A673 (cell line): Measurements from ENCODE around the gene GNAT2.

Experiments
- EZH2 ChIP-seq: fragments of 200-600 bp; sonication (generic); IDR thresholded peaks from 2 replicates; pipeline ENCODE4 v1.6.1; 2017; ENCODE audit warnings: borderline replicate concordance, low read depth, mild to moderate bottlenecking, mixed read lengths, antibody characterized with exemption, low read length; ENCODE audit not compliant: poor library complexity, severe bottlenecking
- TF ChIP-seq, protein P1 (sequence below): fragments of 300-800, 200-600 bp; sonication (generic); conservative IDR thresholded peaks from 2 replicates; pipeline ENCODE4 v1.5.1; 2017; ENCODE audit warnings: low read depth, mild to moderate bottlenecking, antibody characterized with exemption, low read length, moderate library complexity, mixed read lengths

DNA sequence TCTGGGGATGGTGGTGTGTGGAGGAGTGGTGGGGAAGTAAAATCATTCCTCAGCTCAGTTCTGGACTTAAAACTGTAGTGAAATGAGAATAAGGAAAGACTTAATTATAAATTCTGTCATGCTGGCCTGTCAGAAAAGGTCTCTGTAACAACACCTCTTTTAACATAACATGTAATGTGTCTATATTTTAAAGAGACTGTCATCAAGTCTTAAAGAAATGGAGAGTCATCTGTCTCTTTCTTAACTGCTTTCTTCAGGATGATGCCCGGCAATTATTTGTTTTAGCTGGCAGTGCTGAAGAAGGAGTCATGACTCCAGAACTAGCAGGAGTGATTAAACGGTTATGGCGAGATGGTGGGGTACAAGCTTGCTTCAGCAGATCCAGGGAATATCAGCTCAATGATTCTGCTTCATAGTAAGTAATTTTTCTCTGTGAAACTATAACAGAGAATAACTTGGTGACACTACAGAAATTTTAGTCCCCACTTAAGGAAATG lies 40.4 kb downstream of the GNAT2 start:
- TF ChIP-seq, protein P1, sequence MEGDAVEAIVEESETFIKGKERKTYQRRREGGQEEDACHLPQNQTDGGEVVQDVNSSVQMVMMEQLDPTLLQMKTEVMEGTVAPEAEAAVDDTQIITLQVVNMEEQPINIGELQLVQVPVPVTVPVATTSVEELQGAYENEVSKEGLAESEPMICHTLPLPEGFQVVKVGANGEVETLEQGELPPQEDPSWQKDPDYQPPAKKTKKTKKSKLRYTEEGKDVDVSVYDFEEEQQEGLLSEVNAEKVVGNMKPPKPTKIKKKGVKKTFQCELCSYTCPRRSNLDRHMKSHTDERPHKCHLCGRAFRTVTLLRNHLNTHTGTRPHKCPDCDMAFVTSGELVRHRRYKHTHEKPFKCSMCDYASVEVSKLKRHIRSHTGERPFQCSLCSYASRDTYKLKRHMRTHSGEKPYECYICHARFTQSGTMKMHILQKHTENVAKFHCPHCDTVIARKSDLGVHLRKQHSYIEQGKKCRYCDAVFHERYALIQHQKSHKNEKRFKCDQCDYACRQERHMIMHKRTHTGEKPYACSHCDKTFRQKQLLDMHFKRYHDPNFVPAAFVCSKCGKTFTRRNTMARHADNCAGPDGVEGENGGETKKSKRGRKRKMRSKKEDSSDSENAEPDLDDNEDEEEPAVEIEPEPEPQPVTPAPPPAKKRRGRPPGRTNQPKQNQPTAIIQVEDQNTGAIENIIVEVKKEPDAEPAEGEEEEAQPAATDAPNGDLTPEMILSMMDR: no peak
- TF ChIP-seq EZH2: no peak
